ENCODE results near the gene VPS41. TPM values are rescaled to one million over a fixed set of nuclear protein-coding genes. Genes with fewer than 3 reads are reported as not detected.

VPS41 gene
- polyA plus RNA-seq, 4 donors: 8.6 to 67.7 (median 14.4) TPM

- Histone ChIP-seq H3K36me3 (ENCODE audit: control insufficient read depth in 3 of 3, insufficient read depth in 2 of 3, low read depth in 1 of 3, low read length in 3 of 3) (peaks cover 0 to 23% (median 5%) of the 10 kb centered on the region in 3 donors), H3K27me3 (ENCODE audit: control insufficient read depth in 3 of 3, insufficient read depth in 3 of 3, low read length in 3 of 3) (no peaks in the 10 kb centered on the region), H3K9me3 (ENCODE audit: control insufficient read depth in 2 of 2, insufficient read depth in 1 of 2, low read depth in 1 of 2, low read length in 1 of 2) (no peaks in the 10 kb centered on the region), H3K27ac (ENCODE audit: low read depth in 1 of 3, low read length in 2 of 3) (no peak overlapping the region), H3K4me1 (ENCODE audit: control insufficient read depth in 3 of 3, insufficient read depth in 2 of 3, low read depth in 1 of 3, low read length in 2 of 3) (no peaks in the 10 kb centered on the region), H3K4me3 (ENCODE audit: low read depth in 1 of 3, low read length in 3 of 3) (no peak overlapping the region)
- no peak for DNase-seq
- 96 to 97% (median 96%) methylated on average over 4 of the region's 4 CpGs for WGBS, 3 donors
- FAIRE-seq: no peak
Observed at GRCh38 chr7:38727184-38727940, 181.6 kb downstream of the VPS41 start.

- H3K27me3 ChIP-seq (ENCODE audit: control insufficient read depth in 3 of 3, insufficient read depth in 3 of 3, low read length in 3 of 3): no peaks in the 10 kb centered on the region
- peaks cover 0 to 24% (median 10%) of the 10 kb centered on the region in 3 donors for H3K36me3 ChIP-seq (ENCODE audit: control insufficient read depth in 3 of 3, insufficient read depth in 2 of 3, low read depth in 1 of 3, low read length in 3 of 3)
- WGBS, 3 donors: 96 to 99% (median 97%) methylated on average over 10 of the region's 10 CpGs
Observed at GRCh38 chr7:38723327-38723726, 185.7 kb downstream of the VPS41 start.

GRCh38 chr7:38716397-38716796, 192.6 kb downstream of the VPS41 start:
- DNase-seq: no peak
- Histone ChIP-seq H3K9me3 (ENCODE audit: control insufficient read depth in 2 of 2, insufficient read depth in 1 of 2, low read depth in 1 of 2, low read length in 1 of 2) (peaks cover 0 to 16% of the 10 kb centered on the region in 2 donors), H3K4me1 (ENCODE audit: control insufficient read depth in 3 of 3, insufficient read depth in 2 of 3, low read depth in 1 of 3, low read length in 2 of 3) (no peaks in the 10 kb centered on the region), H3K4me3 (ENCODE audit: low read depth in 1 of 3, low read length in 3 of 3) (no peak overlapping the region), H3K36me3 (ENCODE audit: control insufficient read depth in 3 of 3, insufficient read depth in 2 of 3, low read depth in 1 of 3, low read length in 3 of 3) (peaks cover 0 to 3% (median 2%) of the 10 kb centered on the region in 3 donors), H3K27me3 (ENCODE audit: control insufficient read depth in 3 of 3, insufficient read depth in 3 of 3, low read length in 3 of 3) (no peaks in the 10 kb centered on the region), H3K27ac (ENCODE audit: low read depth in 1 of 3, low read length in 2 of 3) (no peak overlapping the region)
- 87 to 91% (median 87%) methylated on average over 4 of the region's 4 CpGs for WGBS, 3 donors
- no peak for FAIRE-seq

More at GRCh38 chr7:38723327-38723726, 185.7 kb downstream of the VPS41 start:
- Histone ChIP-seq H3K27ac (ENCODE audit: low read depth in 1 of 3, low read length in 2 of 3) (no peak overlapping the region), H3K9me3 (ENCODE audit: control insufficient read depth in 2 of 2, insufficient read depth in 1 of 2, low read depth in 1 of 2, low read length in 1 of 2) (no peaks in the 10 kb centered on the region), H3K4me3 (ENCODE audit: low read depth in 1 of 3, low read length in 3 of 3) (no peak overlapping the region), H3K4me1 (ENCODE audit: control insufficient read depth in 3 of 3, insufficient read depth in 2 of 3, low read depth in 1 of 3, low read length in 2 of 3) (no peaks in the 10 kb centered on the region)
- DNase-seq (no peak), FAIRE-seq (no peak)

- FAIRE-seq (no peak), DNase-seq (no peak)
- 55 to 72% (median 67%) methylated on average over 4 of the region's 4 CpGs for WGBS, 3 donors
- Histone ChIP-seq H3K27me3 (ENCODE audit: control insufficient read depth in 3 of 3, insufficient read depth in 3 of 3, low read length in 3 of 3) (no peaks in the 10 kb centered on the region), H3K4me3 (ENCODE audit: low read depth in 1 of 3, low read length in 3 of 3) (no peak overlapping the region), H3K36me3 (ENCODE audit: control insufficient read depth in 3 of 3, insufficient read depth in 2 of 3, low read depth in 1 of 3, low read length in 3 of 3) (no peaks in the 10 kb centered on the region), H3K27ac (ENCODE audit: low read depth in 1 of 3, low read length in 2 of 3) (no peak overlapping the region), H3K9me3 (ENCODE audit: control insufficient read depth in 2 of 2, insufficient read depth in 1 of 2, low read depth in 1 of 2, low read length in 1 of 2) (peaks cover 0 to 5% of the 10 kb centered on the region in 2 donors), H3K4me1 (ENCODE audit: control insufficient read depth in 3 of 3, insufficient read depth in 2 of 3, low read depth in 1 of 3, low read length in 2 of 3) (no peaks in the 10 kb centered on the region)
Observed at GRCh38 chr7:38709123-38709522, 199.9 kb downstream of the VPS41 start.

DNA sequence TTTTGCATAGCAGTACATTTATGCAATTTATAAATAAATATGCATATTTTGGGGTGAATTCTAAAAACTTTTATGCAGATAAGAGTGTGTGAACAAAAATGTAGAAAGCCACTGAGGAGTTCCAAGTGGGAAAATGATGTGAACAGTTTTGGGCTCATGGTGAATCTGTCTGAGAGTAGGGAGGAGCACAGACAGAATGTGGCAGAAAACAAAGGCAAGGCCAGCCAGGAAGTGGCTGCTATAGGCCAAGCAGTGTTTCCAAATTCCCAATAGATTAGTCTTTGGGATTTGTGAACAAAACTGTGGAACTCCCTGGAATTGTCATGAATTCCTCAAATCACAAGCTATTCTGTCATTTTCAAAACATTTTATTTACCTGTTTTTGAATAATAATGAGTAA, 204.2 kb downstream of the VPS41 start:
- Histone ChIP-seq H3K27ac (ENCODE audit: low read depth in 1 of 3, low read length in 2 of 3) (no peak overlapping the region), H3K36me3 (ENCODE audit: control insufficient read depth in 3 of 3, insufficient read depth in 2 of 3, low read depth in 1 of 3, low read length in 3 of 3) (no peaks in the 10 kb centered on the region), H3K27me3 (ENCODE audit: control insufficient read depth in 3 of 3, insufficient read depth in 3 of 3, low read length in 3 of 3) (no peaks in the 10 kb centered on the region), H3K4me1 (ENCODE audit: control insufficient read depth in 3 of 3, insufficient read depth in 2 of 3, low read depth in 1 of 3, low read length in 2 of 3) (no peaks in the 10 kb centered on the region), H3K4me3 (ENCODE audit: low read depth in 1 of 3, low read length in 3 of 3) (no peak overlapping the region), H3K9me3 (ENCODE audit: control insufficient read depth in 2 of 2, insufficient read depth in 1 of 2, low read depth in 1 of 2, low read length in 1 of 2) (no peaks in the 10 kb centered on the region)
- no peak for FAIRE-seq
- DNase-seq: no peak

- Histone ChIP-seq H3K36me3 (ENCODE audit: control insufficient read depth in 3 of 3, insufficient read depth in 2 of 3, low read depth in 1 of 3, low read length in 3 of 3) (no peaks in the 10 kb centered on the region), H3K27me3 (ENCODE audit: control insufficient read depth in 3 of 3, insufficient read depth in 3 of 3, low read length in 3 of 3) (no peaks in the 10 kb centered on the region), H3K4me3 (ENCODE audit: low read depth in 1 of 3, low read length in 3 of 3) (no peak overlapping the region), H3K4me1 (ENCODE audit: control insufficient read depth in 3 of 3, insufficient read depth in 2 of 3, low read depth in 1 of 3, low read length in 2 of 3) (no peaks in the 10 kb centered on the region), H3K9me3 (ENCODE audit: control insufficient read depth in 2 of 2, insufficient read depth in 1 of 2, low read depth in 1 of 2, low read length in 1 of 2) (no peaks in the 10 kb centered on the region), H3K27ac (ENCODE audit: low read depth in 1 of 3, low read length in 2 of 3) (no peak overlapping the region)
- DNase-seq (no peak), FAIRE-seq (no peak)
- WGBS, 3 donors: 49 to 56% (median 49%) methylated on average over 4 of the region's 4 CpGs
Observed at GRCh38 chr7:38704041-38704547, 204.9 kb downstream of the VPS41 start.

DNA sequence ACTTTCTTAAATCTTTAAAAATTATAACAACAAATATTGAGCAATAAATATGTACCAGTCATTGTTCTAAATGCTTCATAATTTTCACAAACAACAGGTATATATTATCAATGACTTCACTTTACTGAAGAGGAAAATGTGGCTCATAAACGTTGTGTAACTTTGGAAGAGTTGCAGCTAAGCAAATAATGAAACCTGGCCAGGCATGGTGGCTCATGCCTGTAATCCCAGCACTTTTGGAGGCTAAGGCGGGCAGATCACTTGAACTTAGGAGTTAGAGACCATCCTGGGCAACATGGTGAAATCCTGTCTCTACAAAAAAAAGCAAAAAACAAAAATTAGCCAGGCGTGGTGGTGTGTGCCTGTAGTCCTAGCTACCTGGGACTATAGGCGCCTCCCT, 205.9 kb downstream of the VPS41 start:
- H3K36me3 ChIP-seq (ENCODE audit: control insufficient read depth in 3 of 3, insufficient read depth in 2 of 3, low read depth in 1 of 3, low read length in 3 of 3): no peaks in the 10 kb centered on the region
- no peaks in the 10 kb centered on the region for H3K4me1 ChIP-seq (ENCODE audit: control insufficient read depth in 3 of 3, insufficient read depth in 2 of 3, low read depth in 1 of 3, low read length in 2 of 3)
- H3K27me3 ChIP-seq (ENCODE audit: control insufficient read depth in 3 of 3, insufficient read depth in 3 of 3, low read length in 3 of 3): no peaks in the 10 kb centered on the region
- FAIRE-seq (no peak), DNase-seq (no peak)
- H3K4me3 ChIP-seq (ENCODE audit: low read depth in 1 of 3, low read length in 3 of 3): no peak overlapping the region
- no peaks in the 10 kb centered on the region for H3K9me3 ChIP-seq (ENCODE audit: control insufficient read depth in 2 of 2, insufficient read depth in 1 of 2, low read depth in 1 of 2, low read length in 1 of 2)
- WGBS, 3 donors: 69 to 77% (median 70%) methylated on average over 4 of the region's 4 CpGs
- H3K27ac ChIP-seq (ENCODE audit: low read depth in 1 of 3, low read length in 2 of 3): no peak overlapping the region

GRCh38 chr7:38702002-38702535, 206.9 kb downstream of the VPS41 start:
- no peak overlapping the region for H3K4me3 ChIP-seq (ENCODE audit: low read depth in 1 of 3, low read length in 3 of 3)
- no peak overlapping the region for H3K27ac ChIP-seq (ENCODE audit: low read depth in 1 of 3, low read length in 2 of 3)
- no peaks in the 10 kb centered on the region for H3K4me1 ChIP-seq (ENCODE audit: control insufficient read depth in 3 of 3, insufficient read depth in 2 of 3, low read depth in 1 of 3, low read length in 2 of 3)
- H3K27me3 ChIP-seq (ENCODE audit: control insufficient read depth in 3 of 3, insufficient read depth in 3 of 3, low read length in 3 of 3): no peaks in the 10 kb centered on the region
- WGBS, 3 donors: 79 to 86% (median 82%) methylated on average over 10 of the region's 10 CpGs
- no peaks in the 10 kb centered on the region for H3K9me3 ChIP-seq (ENCODE audit: control insufficient read depth in 2 of 2, insufficient read depth in 1 of 2, low read depth in 1 of 2, low read length in 1 of 2)
- no peak for FAIRE-seq
- no peaks in the 10 kb centered on the region for H3K36me3 ChIP-seq (ENCODE audit: control insufficient read depth in 3 of 3, insufficient read depth in 2 of 3, low read depth in 1 of 3, low read length in 3 of 3)
- no peak for DNase-seq

All from small intestine (tissue), 7 donors.